Mucosa of gallbladder (tissue), 1 donor: ENCODE results near the gene ASCL5. TPM values are rescaled to one million over a fixed set of nuclear protein-coding genes. Genes with fewer than 3 reads are reported as not detected.

Experiments used
- DNase-seq: peaks from one replicate; pipeline ENCODE4 v3.0.0-alpha.2; 2020; ENCODE audit warnings: low spot score
- total RNA-seq: library from RNA; stranded (reverse); gene quantifications from one replicate; pipeline ENCODE4 v1.2.1, GENCODE V29; 2021
- donor health status: DM: no; HTN: no; CAD: no.

ASCL5 gene
- total RNA-seq, 1 donor from 2014 or later: 0.12 TPM

GRCh38 chr1:201136355-201137023, 9.5 kb upstream of the ASCL5 start:
- no peak for DNase-seq

GRCh38 chr1:201134405-201134804, 7.4 kb upstream of the ASCL5 start:
- no peak for DNase-seq

- DNase-seq: no peak
Observed at GRCh38 chr1:201131398-201131797, 4.4 kb upstream of the ASCL5 start.

GRCh38 chr1:201128962-201129361, 2.0 kb upstream of the ASCL5 start:
- no peak for DNase-seq

- no peak for DNase-seq
Observed at GRCh38 chr1:201128476-201128875, 1.5 kb upstream of the ASCL5 start.

- DNase-seq: no peak
Observed at GRCh38 chr1:201127755-201128455, 921 bp upstream of the ASCL5 start.

GRCh38 chr1:201126463-201126831, 537 bp downstream of the ASCL5 start:
- no peak for DNase-seq

GRCh38 chr1:201125800-201126199, 1.2 kb downstream of the ASCL5 start:
- DNase-seq: no peak

GRCh38 chr1:201125019-201125418, 2.0 kb downstream of the ASCL5 start:
- no peak for DNase-seq

GRCh38 chr1:201123866-201124265, 3.1 kb downstream of the ASCL5 start:
- no peak for DNase-seq

GRCh38 chr1:201122321-201122957, 4.5 kb downstream of the ASCL5 start:
- no peak for DNase-seq

GRCh38 chr1:201119206-201120197, 7.5 kb downstream of the ASCL5 start:
- DNase-seq: peak; percentile 34

- DNase-seq: no peak
Observed at GRCh38 chr1:201116091-201116490, 10.9 kb downstream of the ASCL5 start.

- DNase-seq: no peak
Observed at GRCh38 chr1:201115390-201115937, 11.5 kb downstream of the ASCL5 start.

- peak; percentile 92 for DNase-seq
Observed at GRCh38 chr1:201114245-201115131, 12.5 kb downstream of the ASCL5 start.

- DNase-seq: no peak
Observed at GRCh38 chr1:201113451-201114244, 13.3 kb downstream of the ASCL5 start.

- no peak for DNase-seq
Observed at GRCh38 chr1:201112926-201113325, 14.1 kb downstream of the ASCL5 start.

GRCh38 chr1:201112173-201112731, 14.7 kb downstream of the ASCL5 start, which contains the start of gene CACNA1S:
TSS of gene CACNA1S (minus strand) at chr1:201112426. CDS start at chr1:201112339, 87 bp downstream.
- DNase-seq: no peak

- DNase-seq: no peak
Observed at GRCh38 chr1:201111672-201112071, 15.3 kb downstream of the ASCL5 start.
